ENCODE measurements around the gene HSPB8.

The HSPB8 gene

GRCh38 chr12:119157528-119157927 lies 21.2 kb upstream of the HSPB8 start:
- Histone ChIP-seq H2AFZ (no peak overlapping the region), H3K4me3 (ENCODE audit: low read depth, low read length) (no peak overlapping the region), H3K27ac (no peak overlapping the region), H3K4me1 (no peaks in the 10 kb centered on the region), H3K27me3 (ENCODE audit: control insufficient read depth, insufficient read depth, low read length) (no peaks in the 10 kb centered on the region), H3K9ac (no peak overlapping the region), H3K36me3 (ENCODE audit: control insufficient read depth, insufficient read depth, low read length) (no peaks in the 10 kb centered on the region), H3K9me3 (ENCODE audit: control insufficient read depth, low read length) (no peaks in the 10 kb centered on the region), H3K79me2 (no peaks in the 10 kb centered on the region), H3K4me2 (ENCODE audit: low read length) (no peak overlapping the region)
- TF ChIP-seq, protein P1, sequence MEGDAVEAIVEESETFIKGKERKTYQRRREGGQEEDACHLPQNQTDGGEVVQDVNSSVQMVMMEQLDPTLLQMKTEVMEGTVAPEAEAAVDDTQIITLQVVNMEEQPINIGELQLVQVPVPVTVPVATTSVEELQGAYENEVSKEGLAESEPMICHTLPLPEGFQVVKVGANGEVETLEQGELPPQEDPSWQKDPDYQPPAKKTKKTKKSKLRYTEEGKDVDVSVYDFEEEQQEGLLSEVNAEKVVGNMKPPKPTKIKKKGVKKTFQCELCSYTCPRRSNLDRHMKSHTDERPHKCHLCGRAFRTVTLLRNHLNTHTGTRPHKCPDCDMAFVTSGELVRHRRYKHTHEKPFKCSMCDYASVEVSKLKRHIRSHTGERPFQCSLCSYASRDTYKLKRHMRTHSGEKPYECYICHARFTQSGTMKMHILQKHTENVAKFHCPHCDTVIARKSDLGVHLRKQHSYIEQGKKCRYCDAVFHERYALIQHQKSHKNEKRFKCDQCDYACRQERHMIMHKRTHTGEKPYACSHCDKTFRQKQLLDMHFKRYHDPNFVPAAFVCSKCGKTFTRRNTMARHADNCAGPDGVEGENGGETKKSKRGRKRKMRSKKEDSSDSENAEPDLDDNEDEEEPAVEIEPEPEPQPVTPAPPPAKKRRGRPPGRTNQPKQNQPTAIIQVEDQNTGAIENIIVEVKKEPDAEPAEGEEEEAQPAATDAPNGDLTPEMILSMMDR (IDR thresholded peaks at IDR 0.05) = no peak

- Histone ChIP-seq H3K27ac (no peak overlapping the region), H3K9ac (no peak overlapping the region), H3K4me3 (ENCODE audit: low read depth, low read length) (no peak overlapping the region), H2AFZ (no peak overlapping the region), H3K9me3 (ENCODE audit: control insufficient read depth, low read length) (no peaks in the 10 kb centered on the region), H3K79me2 (no peaks in the 10 kb centered on the region), H3K4me1 (no peaks in the 10 kb centered on the region), H3K27me3 (ENCODE audit: control insufficient read depth, insufficient read depth, low read length) (no peaks in the 10 kb centered on the region), H3K36me3 (ENCODE audit: control insufficient read depth, insufficient read depth, low read length) (no peaks in the 10 kb centered on the region), H3K4me2 (ENCODE audit: low read length) (no peak overlapping the region)
- TF ChIP-seq, protein P1 (IDR thresholded peaks at IDR 0.05) = no peak
These were observed 20.8 kb upstream of the HSPB8 start for GRCh38 chr12:119157978-119158377.

DNA sequence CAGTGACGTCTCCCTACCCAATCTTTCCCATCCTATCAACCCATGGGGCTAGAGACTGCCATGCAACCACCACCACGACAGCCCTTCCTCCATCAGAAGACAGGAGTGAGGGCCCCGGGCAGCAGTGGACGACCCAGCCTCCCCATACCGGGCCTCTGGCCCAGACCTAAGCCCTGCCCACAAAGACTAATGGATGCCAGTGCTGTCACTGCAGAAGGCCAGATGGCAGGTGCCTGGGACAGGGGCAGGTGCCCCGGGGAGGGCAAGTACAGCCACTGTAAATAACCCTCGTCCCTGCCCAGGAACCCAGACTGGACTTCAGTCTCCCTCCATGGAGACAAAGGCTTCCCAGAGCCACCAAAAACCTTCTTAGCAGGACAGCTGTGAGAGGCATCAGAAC lies 20.3 kb upstream of the HSPB8 start:
- H3K27me3 ChIP-seq (ENCODE audit: control insufficient read depth, insufficient read depth, low read length) = no peaks in the 10 kb centered on the region
- no peak overlapping the region for H2AFZ ChIP-seq
- H3K4me2 ChIP-seq (ENCODE audit: low read length) = no peak overlapping the region
- no peak overlapping the region for H3K4me3 ChIP-seq (ENCODE audit: low read depth, low read length)
- no peaks in the 10 kb centered on the region for H3K36me3 ChIP-seq (ENCODE audit: control insufficient read depth, insufficient read depth, low read length)
- H3K9ac ChIP-seq = no peak overlapping the region
- TF ChIP-seq, protein P1 (IDR thresholded peaks at IDR 0.05) = no peak
- no peaks in the 10 kb centered on the region for H3K4me1 ChIP-seq
- no peak overlapping the region for H3K27ac ChIP-seq
- no peaks in the 10 kb centered on the region for H3K79me2 ChIP-seq
- no peaks in the 10 kb centered on the region for H3K9me3 ChIP-seq (ENCODE audit: control insufficient read depth, low read length)

GRCh38 chr12:119159844-119160243 lies 18.9 kb upstream of the HSPB8 start:
- TF ChIP-seq, protein P1 (IDR thresholded peaks at IDR 0.05) = no peak

GRCh38 chr12:119167902-119168301 lies 10.8 kb upstream of the HSPB8 start:
- Histone ChIP-seq H3K27ac (no peak overlapping the region), H3K9me3 (ENCODE audit: control insufficient read depth, low read length) (no peaks in the 10 kb centered on the region), H2AFZ (no peak overlapping the region), H3K9ac (no peak overlapping the region), H3K4me3 (ENCODE audit: low read depth, low read length) (no peak overlapping the region), H3K27me3 (ENCODE audit: control insufficient read depth, insufficient read depth, low read length) (no peaks in the 10 kb centered on the region), H3K4me2 (ENCODE audit: low read length) (no peak overlapping the region), H3K4me1 (no peaks in the 10 kb centered on the region), H3K36me3 (ENCODE audit: control insufficient read depth, insufficient read depth, low read length) (no peaks in the 10 kb centered on the region), H3K79me2 (no peaks in the 10 kb centered on the region)
- TF ChIP-seq, protein P1 (IDR thresholded peaks at IDR 0.05) = no peak

More at GRCh38 chr12:119159844-119160243, 18.9 kb upstream of the HSPB8 start:
- Histone ChIP-seq H3K27ac (no peak overlapping the region), H3K4me3 (ENCODE audit: low read depth, low read length) (no peak overlapping the region), H3K27me3 (ENCODE audit: control insufficient read depth, insufficient read depth, low read length) (no peaks in the 10 kb centered on the region), H3K9me3 (ENCODE audit: control insufficient read depth, low read length) (no peaks in the 10 kb centered on the region), H3K79me2 (no peaks in the 10 kb centered on the region), H3K4me2 (ENCODE audit: low read length) (no peak overlapping the region), H3K9ac (no peak overlapping the region), H2AFZ (no peak overlapping the region), H3K4me1 (no peaks in the 10 kb centered on the region), H3K36me3 (ENCODE audit: control insufficient read depth, insufficient read depth, low read length) (no peaks in the 10 kb centered on the region)

Measured in parathyroid adenoma (tissue), 2 donors.